Stimulated activated naive CD8-positive, alpha-beta T cell treated with anti-CD3 and anti-CD28 coated beads, Interleukin-15, amount 100 ng/mL, for 72 hours (primary cell): ENCODE results near the gene RAD51B.

Source experiments
- ATAC-seq: fragments of 150-1000 bp; cut with Tn5 transposase; 2 replicates; pipeline ENCODE4 v1.10.0; 2021; ENCODE audit warnings: mild to moderate bottlenecking, moderate library complexity
- DNase-seq, 2 donors: peaks; one replicate each; pipeline ENCODE4 v3.0.0; 2021 to 2022
- H3K27ac Mint-ChIP-seq, 2 donors: one replicate each; pipeline ENCODE4 v1.8.0; 2022; ENCODE audit warnings: mild to moderate bottlenecking in 2 of 2, mixed read lengths in 2 of 2, moderate library complexity in 2 of 2
- H3K27me3 Mint-ChIP-seq: one replicate; pipeline ENCODE4 v1.8.0; 2022; ENCODE audit warnings: mixed read lengths
- H3K4me1 Mint-ChIP-seq: one replicate; pipeline ENCODE4 v1.8.0; 2022; ENCODE audit warnings: mild to moderate bottlenecking, mixed read lengths
- H3K4me3 Mint-ChIP-seq, 2 donors: one replicate each; pipeline ENCODE4 v1.8.0; 2022; ENCODE audit warnings: mild to moderate bottlenecking in 2 of 2, mixed read lengths in 2 of 2, moderate library complexity in 1 of 2
- H3K9me3 Mint-ChIP-seq, 2 donors: one replicate each; pipeline ENCODE4 v1.8.0; 2022; ENCODE audit warnings: mixed read lengths in 2 of 2

The RAD51B gene

DNA sequence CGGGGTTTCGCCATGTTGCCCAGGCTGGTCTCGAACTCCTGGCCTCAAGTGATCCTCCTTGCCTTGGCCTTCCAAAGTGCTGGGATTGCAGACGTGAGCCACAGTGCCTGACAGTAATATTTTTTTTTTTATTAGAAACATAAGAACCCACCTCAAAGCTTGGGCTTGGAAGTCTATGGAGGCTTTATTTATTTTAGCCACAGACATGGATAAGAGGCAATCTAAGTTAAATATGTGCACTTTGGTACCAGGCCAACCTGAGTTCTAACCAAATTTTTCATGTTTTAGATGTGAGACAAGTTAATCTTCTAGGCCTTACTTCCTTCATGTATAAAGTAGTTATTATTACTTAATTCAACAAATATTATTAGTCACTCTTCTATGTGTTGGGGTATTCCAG lies 96.9 kb downstream of the RAD51B start:
- Mint-ChIP-seq H3K4me3 (no peak overlapping the region), H3K9me3 (no peaks in the 10 kb centered on the region), H3K4me1 (no peaks in the 10 kb centered on the region), H3K27ac (no peak overlapping the region), H3K27me3 (no peaks in the 10 kb centered on the region)
- DNase-seq, result no peak
- no peak for ATAC-seq

DNA sequence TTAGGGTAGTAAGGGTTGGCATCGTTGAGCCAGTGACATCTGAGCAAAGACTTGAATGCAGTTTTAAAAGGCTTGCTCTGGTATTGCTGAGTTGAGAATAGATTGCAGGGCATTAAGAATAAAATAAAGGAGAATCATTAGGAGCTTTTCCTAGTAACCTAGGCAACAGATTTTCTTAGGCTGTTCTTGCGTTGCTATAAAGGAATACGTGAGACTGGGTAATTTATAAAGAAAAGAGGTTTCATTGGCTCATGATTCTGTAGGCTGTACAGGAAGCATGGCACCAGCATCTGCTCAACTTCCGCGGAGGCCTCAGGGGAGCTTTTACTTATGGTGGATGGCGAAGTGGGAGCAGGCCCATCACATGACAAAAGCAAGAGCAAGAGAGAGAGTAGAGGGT lies 97.4 kb downstream of the RAD51B start:
- Mint-ChIP-seq H3K27me3 (no peaks in the 10 kb centered on the region), H3K4me3 (no peak overlapping the region), H3K4me1 (no peaks in the 10 kb centered on the region), H3K27ac (no peak overlapping the region), H3K9me3 (no peaks in the 10 kb centered on the region)
- DNase-seq, result no peak
- ATAC-seq, result no peak

DNA sequence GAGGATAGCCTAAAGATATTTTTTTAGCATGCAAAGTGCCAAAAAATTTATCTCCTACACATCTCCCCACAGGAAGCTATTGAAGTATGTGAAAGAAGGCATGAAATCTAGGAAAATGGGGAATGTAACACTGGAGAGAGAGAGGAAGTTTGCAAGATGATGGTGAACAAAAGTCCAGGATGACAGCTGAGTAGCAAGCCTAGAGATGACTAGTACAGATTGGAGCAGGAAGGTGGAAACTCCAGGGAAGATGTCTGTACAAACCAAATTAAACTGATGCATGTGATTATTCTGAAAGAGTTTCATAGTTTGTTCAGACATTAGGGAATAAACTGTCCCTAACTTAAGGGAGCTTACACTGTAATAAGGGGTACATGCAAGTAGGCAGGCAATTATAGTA lies 99.3 kb downstream of the RAD51B start:
- DNase-seq (no peak), ATAC-seq (no peak)
- no peaks in the 10 kb centered on the region for H3K27me3 Mint-ChIP-seq
- H3K9me3 Mint-ChIP-seq, result no peaks in the 10 kb centered on the region
- no peak overlapping the region for H3K27ac Mint-ChIP-seq
- no peaks in the 10 kb centered on the region for H3K4me1 Mint-ChIP-seq
- no peak overlapping the region for H3K4me3 Mint-ChIP-seq

DNA sequence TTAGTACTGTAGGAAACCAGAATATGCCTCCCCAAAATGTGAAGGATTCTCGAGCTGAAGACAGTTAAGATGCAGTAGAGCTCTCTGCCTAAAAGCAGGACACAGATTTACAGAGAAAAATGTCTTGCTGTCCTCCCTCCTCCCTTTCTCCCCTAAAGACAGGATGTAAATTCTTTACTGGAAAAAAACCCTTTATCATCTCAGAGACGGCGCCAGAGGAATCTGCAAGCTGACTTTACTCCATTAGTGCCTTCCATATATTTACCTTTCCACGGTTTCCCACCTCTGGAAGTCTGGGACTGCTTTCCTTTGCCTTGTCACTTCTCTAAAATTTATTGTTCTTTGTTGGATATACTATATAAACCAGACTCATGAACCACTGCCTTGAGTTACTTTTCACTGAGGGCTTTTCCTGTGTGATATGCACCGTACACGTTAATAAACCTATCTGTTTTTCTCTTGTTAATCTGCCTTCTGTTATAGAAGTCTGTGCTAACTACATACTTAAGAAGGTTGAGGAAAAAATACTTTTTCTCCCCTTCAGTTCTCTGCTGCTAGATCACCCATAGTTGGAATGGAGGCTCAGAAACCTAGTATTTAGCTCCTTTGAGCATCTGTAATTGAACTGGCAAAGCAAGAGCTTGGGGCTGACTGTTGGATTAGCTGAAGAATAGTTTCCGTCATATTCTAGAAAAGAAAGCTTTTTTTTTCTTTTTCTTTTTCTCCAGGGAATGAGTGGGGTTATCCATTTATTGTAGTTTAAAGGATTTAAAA lies 99.9 kb downstream of the RAD51B start:
- H3K9me3 Mint-ChIP-seq, result no peaks in the 10 kb centered on the region
- H3K4me3 Mint-ChIP-seq, result no peak overlapping the region
- no peak overlapping the region for H3K27ac Mint-ChIP-seq
- H3K27me3 Mint-ChIP-seq, result no peaks in the 10 kb centered on the region
- ATAC-seq (no peak), DNase-seq (no peak)
- H3K4me1 Mint-ChIP-seq, result no peaks in the 10 kb centered on the region

GRCh38 chr14:67926821-67927220 lies 107.2 kb downstream of the RAD51B start:
- no peaks in the 10 kb centered on the region for H3K27me3 Mint-ChIP-seq
- no peak overlapping the region for H3K4me3 Mint-ChIP-seq
- H3K4me1 Mint-ChIP-seq, result no peaks in the 10 kb centered on the region
- H3K9me3 Mint-ChIP-seq, result peaks cover 17 to 43% of the 10 kb centered on the region in 2 donors
- DNase-seq (no peak), ATAC-seq (no peak)
- H3K27ac Mint-ChIP-seq, result no peak overlapping the region

GRCh38 chr14:67927244-67927643 lies 107.7 kb downstream of the RAD51B start:
- Mint-ChIP-seq H3K4me3 (no peak overlapping the region), H3K9me3 (peaks cover 17 to 43% of the 10 kb centered on the region in 2 donors), H3K27ac (no peak overlapping the region), H3K27me3 (no peaks in the 10 kb centered on the region), H3K4me1 (no peaks in the 10 kb centered on the region)
- ATAC-seq (no peak), DNase-seq (no peak)

DNA sequence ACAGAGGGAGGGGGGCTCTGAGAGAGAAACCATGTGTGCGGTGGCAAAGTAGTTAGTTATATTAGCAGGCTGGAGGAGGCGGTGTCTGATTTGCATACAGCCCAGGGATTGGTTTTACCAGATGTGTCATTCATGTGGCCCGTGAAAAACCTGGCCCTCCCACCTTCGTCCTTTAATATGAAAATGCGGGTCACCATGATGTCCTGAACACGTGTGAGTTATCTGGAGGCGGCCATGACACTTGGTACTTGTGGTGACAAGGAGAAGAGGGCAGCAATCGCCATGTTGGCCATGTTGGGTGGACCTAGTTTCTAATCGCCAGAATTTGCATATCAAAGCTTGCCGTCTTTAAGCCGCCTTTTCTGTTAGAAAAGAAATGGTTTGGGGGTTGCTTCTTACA lies 108.8 kb downstream of the RAD51B start:
- Mint-ChIP-seq H3K27me3 (no peaks in the 10 kb centered on the region), H3K27ac (no peak overlapping the region), H3K4me3 (no peak overlapping the region), H3K9me3 (peaks cover 17 to 43% of the 10 kb centered on the region in 2 donors), H3K4me1 (no peaks in the 10 kb centered on the region)
- ATAC-seq (no peak), DNase-seq (no peak)

- Mint-ChIP-seq H3K27ac (peak overlapping the region in 1 of 2 donors; percentile 5), H3K4me3 (no peak overlapping the region), H3K27me3 (no peaks in the 10 kb centered on the region), H3K4me1 (peaks cover 6% of the 10 kb centered on the region), H3K9me3 (peaks cover 17 to 24% of the 10 kb centered on the region in 2 donors)
- ATAC-seq (no peak), DNase-seq (no peak)
Observed at GRCh38 chr14:67932708-67933246, 113.2 kb downstream of the RAD51B start.

DNA sequence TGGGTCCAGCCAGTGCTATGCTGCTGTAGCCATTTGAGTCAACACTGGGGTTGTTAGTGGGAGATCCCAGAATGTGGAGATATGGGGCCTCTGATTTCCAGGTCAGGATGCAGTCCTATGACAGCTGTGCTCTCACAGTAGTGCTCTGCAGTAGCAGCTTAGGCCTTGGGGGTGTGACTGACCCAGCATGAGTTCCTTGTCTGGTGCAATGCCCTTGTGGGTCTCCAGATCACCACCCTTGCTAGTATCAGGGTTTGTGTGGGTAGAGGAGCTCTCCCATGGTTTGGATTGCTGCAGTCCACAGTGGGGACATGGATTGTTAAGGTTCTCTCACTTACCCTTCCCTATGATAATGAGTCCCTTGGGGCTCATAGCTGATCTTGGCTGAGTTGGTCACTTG lies 113.7 kb downstream of the RAD51B start:
- H3K27me3 Mint-ChIP-seq, result no peaks in the 10 kb centered on the region
- ATAC-seq (no peak), DNase-seq (no peak)
- no peak overlapping the region for H3K27ac Mint-ChIP-seq
- H3K4me1 Mint-ChIP-seq, result peaks cover 6% of the 10 kb centered on the region
- H3K9me3 Mint-ChIP-seq, result peaks cover 17 to 19% of the 10 kb centered on the region in 2 donors
- no peak overlapping the region for H3K4me3 Mint-ChIP-seq

- Mint-ChIP-seq H3K4me3 (no peak overlapping the region), H3K4me1 (peaks cover 6% of the 10 kb centered on the region), H3K27ac (peak overlapping the region in 1 of 2 donors; percentile 80), H3K9me3 (peaks cover 11 to 13% of the 10 kb centered on the region in 2 donors), H3K27me3 (no peaks in the 10 kb centered on the region)
- no peak for DNase-seq
- ATAC-seq, result peak; percentile 67
Observed at GRCh38 chr14:67934087-67934486, 114.5 kb downstream of the RAD51B start.

- DNase-seq (no peak), ATAC-seq (no peak)
- Mint-ChIP-seq H3K4me3 (no peak overlapping the region), H3K27ac (no peak overlapping the region), H3K4me1 (peaks cover 6% of the 10 kb centered on the region), H3K27me3 (no peaks in the 10 kb centered on the region), H3K9me3 (peaks cover 6 to 7% of the 10 kb centered on the region in 2 donors)
Observed at GRCh38 chr14:67934862-67935261, 115.3 kb downstream of the RAD51B start.

GRCh38 chr14:67935371-67935770 lies 115.8 kb downstream of the RAD51B start:
- no peaks in the 10 kb centered on the region for H3K27me3 Mint-ChIP-seq
- ATAC-seq, result no peak
- DNase-seq, result no peak
- H3K27ac Mint-ChIP-seq, result no peak overlapping the region
- peaks cover 6% of the 10 kb centered on the region for H3K4me1 Mint-ChIP-seq
- H3K4me3 Mint-ChIP-seq, result no peak overlapping the region
- H3K9me3 Mint-ChIP-seq, result peaks cover under 1 to 2% of the 10 kb centered on the region in 2 donors

DNA sequence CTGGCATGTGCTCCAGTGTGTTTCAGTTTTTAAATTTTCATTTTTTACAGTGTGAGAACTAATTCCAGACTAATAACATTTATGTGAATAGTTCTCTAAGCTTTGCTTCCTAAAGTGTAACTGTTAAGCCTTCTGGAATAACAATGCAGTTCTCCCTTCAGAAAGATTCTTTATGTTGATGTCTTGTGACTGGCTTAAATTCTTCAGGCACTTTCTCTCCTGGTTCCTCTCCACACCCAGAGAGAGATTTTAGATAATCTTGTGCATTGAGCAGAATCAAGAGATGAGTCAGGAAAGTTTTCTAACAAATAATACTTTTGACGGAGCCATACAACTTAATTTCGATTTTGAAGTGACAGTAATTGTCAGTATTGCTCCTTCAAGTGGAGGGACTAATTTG lies 118.5 kb downstream of the RAD51B start:
- Mint-ChIP-seq H3K4me3 (no peak overlapping the region), H3K4me1 (peaks cover 6% of the 10 kb centered on the region), H3K9me3 (no peaks in the 10 kb centered on the region), H3K27me3 (no peaks in the 10 kb centered on the region), H3K27ac (no peak overlapping the region)
- ATAC-seq (no peak), DNase-seq (no peak)

GRCh38 chr14:67940486-67941455 lies 121.2 kb downstream of the RAD51B start:
- Mint-ChIP-seq H3K27me3 (no peaks in the 10 kb centered on the region), H3K27ac (no peak overlapping the region), H3K9me3 (no peaks in the 10 kb centered on the region), H3K4me1 (no peaks in the 10 kb centered on the region), H3K4me3 (no peak overlapping the region)
- DNase-seq (no peak), ATAC-seq (no peak)

DNA sequence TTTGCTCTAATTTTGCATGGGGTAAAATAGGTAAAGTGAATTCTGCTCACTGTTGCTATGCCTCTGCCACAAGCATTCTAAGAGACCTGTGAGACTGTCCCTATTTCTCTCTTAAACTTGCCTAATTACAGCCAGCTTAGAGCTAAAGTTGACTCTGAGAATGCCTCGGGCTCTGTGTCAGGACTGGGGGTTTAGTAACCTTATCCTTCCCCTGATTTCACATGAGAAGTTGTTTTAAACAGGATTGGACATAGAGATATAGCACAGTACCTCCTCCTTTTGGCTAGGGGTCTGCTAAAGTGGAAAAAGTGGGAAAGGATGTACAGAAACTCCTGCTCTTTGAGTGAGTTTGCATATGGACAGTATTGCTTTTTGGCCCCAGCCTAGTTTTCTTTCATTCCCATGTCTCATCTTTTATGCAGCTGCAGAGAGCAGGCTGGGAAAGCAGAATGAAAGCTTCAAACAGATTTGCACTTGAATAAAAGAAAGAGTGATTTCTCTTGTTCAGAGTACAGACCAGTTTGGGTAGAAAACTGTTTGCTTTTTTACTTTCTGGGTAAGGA lies 122.0 kb downstream of the RAD51B start:
- no peaks in the 10 kb centered on the region for H3K27me3 Mint-ChIP-seq
- H3K4me3 Mint-ChIP-seq, result no peak overlapping the region
- H3K4me1 Mint-ChIP-seq, result no peaks in the 10 kb centered on the region
- DNase-seq (no peak), ATAC-seq (no peak)
- H3K9me3 Mint-ChIP-seq, result no peaks in the 10 kb centered on the region
- no peak overlapping the region for H3K27ac Mint-ChIP-seq
